MM.1S (cell line): ENCODE measurements around the gene RPE65.

ENCODE experiments used
- DNase-seq: peaks from one replicate; pipeline ENCODE4 v3.0.0-alpha.2; 2015
- H2AFZ ChIP-seq: fragments of 300-600 bp; sonication (generic); 2 replicates; pipeline ENCODE4 v1.6.0; 2016; ENCODE audit warnings: antibody characterized with exemption, low read length
- H3F3A ChIP-seq: fragments of 300-600 bp; sonication (generic); 2 replicates; pipeline ENCODE4 v1.6.1; 2016; ENCODE audit warnings: mild to moderate bottlenecking, antibody characterized with exemption, low read length, moderate library complexity, mixed read lengths; ENCODE audit not compliant: insufficient read depth
- H3K27ac ChIP-seq: fragments of 300-600 bp; sonication (generic); 2 replicates; pipeline ENCODE4 v1.5.1; 2016; ENCODE audit warnings: mild to moderate bottlenecking, low read length
- H3K27me3 ChIP-seq: fragments of 300-600 bp; sonication (generic); replicated peaks from 2 replicates; pipeline ENCODE4 v1.6.0; 2016; ENCODE audit warnings: low read length; ENCODE audit not compliant: insufficient read depth
- H3K36me3 ChIP-seq: fragments of 300-600 bp; sonication (generic); replicated peaks from 2 replicates; pipeline ENCODE4 v1.6.1; 2016; ENCODE audit warnings: mild to moderate bottlenecking, low read length, mixed read lengths; ENCODE audit not compliant: insufficient read depth
- H3K4me1 ChIP-seq: fragments of 300-600 bp; sonication (generic); 2 replicates; pipeline ENCODE4 v1.6.1; 2016; ENCODE audit warnings: low read length, mixed read lengths
- H3K4me2 ChIP-seq: fragments of 300-600 bp; sonication (generic); 2 replicates; pipeline ENCODE4 v1.6.0; 2016; ENCODE audit warnings: low read depth, low read length
- H3K4me3 ChIP-seq: fragments of 300-600 bp; sonication (generic); 2 replicates; pipeline ENCODE4 v1.5.1; 2016; ENCODE audit warnings: low read length, mixed read lengths
- H3K79me2 ChIP-seq: fragments of 300-600 bp; sonication (generic); 2 replicates; pipeline ENCODE4 v1.6.1; 2016; ENCODE audit warnings: mixed run types, low read length, mixed read lengths
- H3K9ac ChIP-seq: fragments of 300-600 bp; sonication (generic); 2 replicates; pipeline ENCODE4 v1.6.1; 2016; ENCODE audit warnings: low read length, mixed read lengths
- H3K9me2 ChIP-seq: fragments of 300-600 bp; sonication (generic); replicated peaks from 2 replicates; pipeline ENCODE4 v1.6.1; 2016; ENCODE audit warnings: mild to moderate bottlenecking, low read length, mixed read lengths; ENCODE audit not compliant: insufficient read depth
- H3K9me3 ChIP-seq: fragments of 300-600 bp; sonication (generic); replicated peaks from 2 replicates; pipeline ENCODE4 v1.6.1; 2016; ENCODE audit warnings: mild to moderate bottlenecking, low read length, mixed read lengths; ENCODE audit not compliant: insufficient read depth
- H4K20me1 ChIP-seq: fragments of 300-600 bp; sonication (generic); 2 replicates; pipeline ENCODE4 v1.6.1; 2016; ENCODE audit warnings: mild to moderate bottlenecking, low read length, moderate library complexity, mixed read lengths; ENCODE audit not compliant: insufficient read depth
- CTCF ChIP-seq: fragments of 300-600 bp; sonication (generic); IDR thresholded peaks from 2 replicates; pipeline ENCODE4 v1.5.1; 2016; ENCODE audit warnings: antibody characterized with exemption, low read length, mixed read lengths
- EZH2 ChIP-seq: fragments of 300-600 bp; sonication (generic); optimal IDR thresholded peaks from 2 replicates; pipeline ENCODE3; 2017; ENCODE audit warnings: low read depth, mild to moderate bottlenecking, antibody characterized with exemption, low read length, mixed read lengths
- EZH2phosphoT487 ChIP-seq: fragments of 300-600 bp; sonication (generic); IDR thresholded peaks from 2 replicates; pipeline ENCODE4 v1.6.1; 2018; ENCODE audit warnings: antibody characterized with exemption, low read length

The RPE65 gene

GRCh38 chr1:68445709-68446108 is 4.0 kb downstream of the RPE65 start:
- no peak overlapping the region for H3K9ac ChIP-seq
- H3K4me2 ChIP-seq: no peak overlapping the region
- no peaks in the 10 kb centered on the region for H3K36me3 ChIP-seq
- H3K9me2 ChIP-seq: no peaks in the 10 kb centered on the region
- no peak overlapping the region for H3K4me3 ChIP-seq
- DNase-seq: no peak
- H3F3A ChIP-seq: no peaks in the 10 kb centered on the region
- no peaks in the 10 kb centered on the region for H3K9me3 ChIP-seq
- no peak overlapping the region for H3K27ac ChIP-seq
- TF ChIP-seq EZH2 (no peak), CTCF (no peak), EZH2phosphoT487 (no peak)
- H4K20me1 ChIP-seq: no peaks in the 10 kb centered on the region
- H3K27me3 ChIP-seq: no peaks in the 10 kb centered on the region
- peaks cover 10% of the 10 kb centered on the region; the same call in 1 of the 2 replicates for H3K4me1 ChIP-seq
- H3K79me2 ChIP-seq: no peaks in the 10 kb centered on the region
- no peak overlapping the region for H2AFZ ChIP-seq

- Histone ChIP-seq H3K4me3 (peak overlapping the region; percentile 40; the same call in 1 of the 2 replicates), H3K4me2 (peak overlapping the region; percentile 73), H3K27ac (peak overlapping the region; percentile 32; the same call in 1 of the 2 replicates), H3K9me3 (no peaks in the 10 kb centered on the region), H3K9ac (no peak overlapping the region), H2AFZ (peak overlapping the region; percentile 42; the same call in 1 of the 2 replicates), H3K36me3 (no peaks in the 10 kb centered on the region), H4K20me1 (no peaks in the 10 kb centered on the region), H3K79me2 (no peaks in the 10 kb centered on the region), H3K9me2 (no peaks in the 10 kb centered on the region), H3F3A (peaks cover 3% of the 10 kb centered on the region; the same call in 1 of the 2 replicates), H3K27me3 (no peaks in the 10 kb centered on the region), H3K4me1 (peaks cover 20% of the 10 kb centered on the region)
- DNase-seq: peak; percentile 80
- peak; percentile 82 for TF ChIP-seq CTCF
- no peak for TF ChIP-seq EZH2
These were observed 6.8 kb downstream of the RPE65 start for GRCh38 chr1:68442822-68443556.

- H3K4me3 ChIP-seq: no peak overlapping the region
- no peaks in the 10 kb centered on the region for H4K20me1 ChIP-seq
- peaks cover 26% of the 10 kb centered on the region for H3K4me1 ChIP-seq
- H3K27me3 ChIP-seq: no peaks in the 10 kb centered on the region
- H3K9ac ChIP-seq: no peak overlapping the region
- H3K9me2 ChIP-seq: no peaks in the 10 kb centered on the region
- H3K4me2 ChIP-seq: no peak overlapping the region
- H3K79me2 ChIP-seq: no peaks in the 10 kb centered on the region
- no peak overlapping the region for H3K27ac ChIP-seq
- H2AFZ ChIP-seq: no peak overlapping the region
- no peaks in the 10 kb centered on the region for H3K36me3 ChIP-seq
- TF ChIP-seq EZH2: no peak
- no peak for TF ChIP-seq CTCF
- TF ChIP-seq EZH2phosphoT487: no peak
- H3K9me3 ChIP-seq: no peaks in the 10 kb centered on the region
- H3F3A ChIP-seq: peaks cover 4% of the 10 kb centered on the region; the same call in 1 of the 2 replicates
- DNase-seq: no peak
These were observed 7.7 kb downstream of the RPE65 start for GRCh38 chr1:68442006-68442405.
